RWPE1 (cell line): ENCODE results near the gene D2HGDH.

Source experiments
- CTCF ChIA-PET: fragments of 350-600 bp; sonication (Branson Sonifier 250); formaldehyde crosslinking; extraction: SDS; loops from one replicate; lab custom pipeline; 2021; lab: Yijun Ruan, JAX
- POLR2A ChIA-PET: fragments of 400-600 bp; formaldehyde crosslinking; extraction: SDS; loops from one replicate; lab custom pipeline; 2020; ENCODE audit warnings: antibody characterized with exemption; ENCODE audit not compliant: low non-redundant PET; lab: Yijun Ruan, JAX
- DNase-seq: peaks from one replicate; pipeline ENCODE4 v3.0.0; 2012; ENCODE audit warnings: low spot score
- H3K27ac ChIP-seq: fragments of 450-650 bp; 2 replicates; pipeline ENCODE4 v1.5.1; 2017
- CTCF ChIP-seq: fragments of 450-650 bp; conservative IDR thresholded peaks from 2 replicates; pipeline ENCODE4 v1.5.1; 2017; ENCODE audit warnings: low read depth, mild to moderate bottlenecking

Gene D2HGDH

GRCh38 chr2:241743620-241744019, 9.2 kb downstream of the D2HGDH start:
- H3K27ac ChIP-seq: no peak overlapping the region
- POLR2A ChIA-PET: no interaction called here
- no peak for TF ChIP-seq CTCF
- DNase-seq: no peak
- CTCF ChIA-PET: interaction anchor here (0.6 kb wide), 1 partner anchor 279 kb away, joined by 3 read pairs; no protein-coding TSS in a partner anchor

GRCh38 chr2:241744028-241744754, 9.8 kb downstream of the D2HGDH start:
- no peak for TF ChIP-seq CTCF
- no peak for DNase-seq
- no peak overlapping the region for H3K27ac ChIP-seq
- CTCF ChIA-PET: interaction anchor here (0.6 kb wide), 1 partner anchor 278 kb away, joined by 3 read pairs; no protein-coding TSS in a partner anchor
- POLR2A ChIA-PET: no interaction called here

- ChIA-PET CTCF (interaction anchor here (0.6 kb wide), 1 partner anchor 37 kb away, joined by 5 read pairs; no protein-coding TSS in a partner anchor), POLR2A (no interaction called here)
- no peak overlapping the region for H3K27ac ChIP-seq
- TF ChIP-seq CTCF: no peak
- no peak for DNase-seq
These were observed 10.8 kb downstream of the D2HGDH start for GRCh38 chr2:241745276-241745675.

GRCh38 chr2:241746084-241746483, 11.7 kb downstream of the D2HGDH start:
- no peak for TF ChIP-seq CTCF
- H3K27ac ChIP-seq: no peak overlapping the region
- ChIA-PET CTCF (no interaction called here), POLR2A (no interaction called here)
- DNase-seq: no peak

- no peak for DNase-seq
- POLR2A ChIA-PET: no interaction called here
- no peak overlapping the region for H3K27ac ChIP-seq
- no peak for TF ChIP-seq CTCF
- CTCF ChIA-PET: no interaction called here
These were observed 14.2 kb downstream of the D2HGDH start for GRCh38 chr2:241748468-241749256.

- DNase-seq: no peak
- H3K27ac ChIP-seq: no peak overlapping the region
- TF ChIP-seq CTCF: no peak
- ChIA-PET POLR2A (no interaction called here), CTCF (no interaction called here)
These were observed 15.8 kb downstream of the D2HGDH start for GRCh38 chr2:241750076-241750840.
